SK-N-MC (cell line): ENCODE data around the gene PLXNC1.

ENCODE experiments used
- DNase-seq: peaks from one replicate; pipeline ENCODE4 v3.0.0-alpha.2; 2011; ENCODE audit warnings: low read depth, low spot score
- H3K27ac ChIP-seq: fragments of 200-600 bp; sonication (generic); 2 replicates; pipeline ENCODE4 v1.5.1; 2016; ENCODE audit warnings: mixed run types
- H3K36me3 ChIP-seq: fragments of 200-600 bp; sonication (generic); 2 replicates; pipeline ENCODE4 v1.6.1; 2017; ENCODE audit warnings: antibody characterized with exemption, low read length, mixed read lengths; ENCODE audit not compliant: insufficient read depth
- H3K4me3 ChIP-seq: fragments of 200-600 bp; sonication (generic); 2 replicates; pipeline ENCODE4 v1.5.1; 2016
- H3K9ac ChIP-seq: fragments of 200-600 bp; sonication (generic); 2 replicates; pipeline ENCODE4 v1.8.0; 2017; ENCODE audit warnings: mixed run types, mixed read lengths; ENCODE audit not compliant: insufficient read length
- H3K9me3 ChIP-seq: fragments of 200-600 bp; sonication (generic); 2 replicates; pipeline ENCODE4 v1.6.1; 2017; ENCODE audit warnings: low read depth, mild to moderate bottlenecking, antibody characterized with exemption, low read length, moderate library complexity, mixed read lengths
- EZH2 ChIP-seq: fragments of 200-600 bp; sonication (generic); IDR thresholded peaks from one replicate; pipeline ENCODE4 v1.6.1; 2017; ENCODE audit warnings: antibody characterized with exemption
- FOXP2 ChIP-seq: optimal IDR thresholded peaks from 2 replicates; pipeline ENCODE3; 2011; ENCODE audit warnings: mild to moderate bottlenecking, moderate library complexity; ENCODE audit not compliant: insufficient read depth; ENCODE audit errors: extremely low read length, control extremely low read depth
- POLR2AphosphoS5 ChIP-seq: IDR thresholded peaks from 2 replicates; pipeline ENCODE4 v1.6.1; 2012; ENCODE audit warnings: mild to moderate bottlenecking, low read depth, low read length, borderline replicate concordance

The PLXNC1 gene

DNA sequence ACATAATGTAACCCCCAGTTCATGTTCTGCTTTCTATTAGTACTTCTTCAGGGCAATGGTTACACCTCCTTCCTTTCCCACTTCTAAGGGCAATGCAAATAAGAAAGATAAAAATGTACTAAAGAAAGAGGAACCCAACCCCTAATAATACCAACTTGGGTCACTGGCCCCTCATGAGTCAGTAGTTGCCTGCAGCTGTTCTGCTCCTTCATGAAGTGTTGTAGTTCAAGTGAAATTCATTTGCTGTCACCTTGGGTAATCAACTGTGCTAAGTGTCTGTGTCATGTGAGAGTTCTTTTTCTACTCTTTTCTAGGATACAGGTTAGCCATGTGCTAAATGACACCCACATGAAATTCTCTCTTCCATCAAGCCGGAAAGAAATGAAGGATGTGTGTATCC is 91.8 kb downstream of the PLXNC1 start:
- Histone ChIP-seq H3K9me3 (no peaks in the 10 kb centered on the region), H3K4me3 (no peak overlapping the region), H3K36me3 (no peaks in the 10 kb centered on the region), H3K9ac (no peak overlapping the region), H3K27ac (no peak overlapping the region)
- no peak for TF ChIP-seq FOXP2
- no peak for DNase-seq

GRCh38 chr12:94242901-94243300 is 94.5 kb downstream of the PLXNC1 start:
- Histone ChIP-seq H3K27ac (no peak overlapping the region), H3K36me3 (no peaks in the 10 kb centered on the region), H3K4me3 (no peak overlapping the region), H3K9ac (no peak overlapping the region), H3K9me3 (no peaks in the 10 kb centered on the region)
- no peak for TF ChIP-seq EZH2
- TF ChIP-seq POLR2AphosphoS5: no peak
- TF ChIP-seq FOXP2: no peak
- no peak for DNase-seq

GRCh38 chr12:94244165-94245133 is 96.1 kb downstream of the PLXNC1 start:
- Histone ChIP-seq H3K27ac (no peak overlapping the region), H3K9ac (no peak overlapping the region), H3K4me3 (no peak overlapping the region), H3K9me3 (no peaks in the 10 kb centered on the region), H3K36me3 (no peaks in the 10 kb centered on the region)
- DNase-seq: no peak
- TF ChIP-seq FOXP2 (no peak), EZH2 (no peak), POLR2AphosphoS5 (no peak)

DNA sequence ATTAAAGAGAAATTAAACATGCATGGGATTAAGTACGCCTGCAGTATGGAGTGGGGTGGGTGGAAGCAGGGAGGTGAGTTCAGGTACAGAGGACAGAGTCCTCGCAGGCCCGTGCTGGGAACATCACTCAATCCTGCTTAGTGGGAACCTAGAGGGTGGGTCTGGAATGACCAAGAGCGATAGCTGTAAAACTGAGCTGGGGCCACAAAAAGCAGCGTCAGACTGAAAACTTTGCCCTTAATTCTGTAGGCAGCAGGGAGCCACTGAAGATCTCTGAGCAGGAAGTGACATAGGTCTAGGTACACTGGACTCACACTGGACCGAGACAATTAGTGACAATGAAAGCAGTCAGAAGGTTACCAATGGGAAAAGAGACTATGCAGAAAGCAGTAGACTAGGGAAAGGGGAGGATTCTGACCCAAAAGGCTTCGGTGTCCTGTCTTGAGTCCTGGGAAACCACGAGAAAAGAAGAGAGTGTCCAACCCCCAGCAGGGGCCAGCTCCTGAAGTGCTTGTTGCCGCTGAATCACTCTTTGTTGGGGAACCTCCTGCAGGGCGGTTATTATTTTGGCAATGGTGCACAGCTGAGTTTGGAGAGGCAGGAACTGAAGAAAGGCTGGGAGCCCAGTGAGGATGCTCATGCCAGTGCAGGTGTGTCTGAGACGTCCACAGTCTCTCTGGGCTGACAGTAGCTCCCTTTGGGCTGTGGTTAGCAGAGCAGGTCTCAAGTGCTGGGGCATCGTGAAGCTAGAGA is 97.4 kb downstream of the PLXNC1 start:
- H3K36me3 ChIP-seq: no peaks in the 10 kb centered on the region
- H3K4me3 ChIP-seq: no peak overlapping the region
- no peak for TF ChIP-seq EZH2
- no peak for TF ChIP-seq POLR2AphosphoS5
- no peak for TF ChIP-seq FOXP2
- no peaks in the 10 kb centered on the region for H3K9me3 ChIP-seq
- no peak overlapping the region for H3K9ac ChIP-seq
- H3K27ac ChIP-seq: no peak overlapping the region
- no peak for DNase-seq

DNA sequence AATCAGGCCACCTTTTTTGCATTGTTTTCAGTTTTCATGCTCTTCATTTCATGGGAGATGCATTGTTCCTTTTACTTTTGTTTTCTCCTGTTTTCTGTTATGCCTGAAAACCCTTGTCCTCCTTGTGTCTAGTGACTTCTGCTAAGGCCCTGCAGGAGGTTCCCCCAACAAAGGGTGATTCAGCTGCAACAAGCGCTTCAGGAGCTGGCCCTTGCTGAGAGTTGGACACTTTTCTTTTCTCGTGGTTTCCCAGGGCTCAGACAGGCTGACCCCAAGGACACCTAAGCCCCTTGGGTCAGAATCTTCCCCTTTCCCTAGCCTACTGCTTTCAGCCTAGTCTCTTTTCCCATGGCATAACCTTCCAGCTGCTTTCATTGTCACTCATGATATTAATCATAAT is 98.9 kb downstream of the PLXNC1 start:
- Histone ChIP-seq H3K9ac (no peak overlapping the region), H3K27ac (no peak overlapping the region), H3K4me3 (no peak overlapping the region)

GRCh38 chr12:94248582-94248981 is 100.2 kb downstream of the PLXNC1 start:
- Histone ChIP-seq H3K9ac (no peak overlapping the region), H3K36me3 (no peaks in the 10 kb centered on the region), H3K27ac (no peak overlapping the region), H3K9me3 (no peaks in the 10 kb centered on the region), H3K4me3 (no peak overlapping the region)
- no peak for TF ChIP-seq EZH2
- no peak for TF ChIP-seq FOXP2
- no peak for TF ChIP-seq POLR2AphosphoS5
- no peak for DNase-seq

More for the DNA sequence above, 98.9 kb downstream of the PLXNC1 start:
- H3K36me3 ChIP-seq: no peaks in the 10 kb centered on the region
- no peaks in the 10 kb centered on the region for H3K9me3 ChIP-seq
- TF ChIP-seq FOXP2 (no peak), EZH2 (no peak), POLR2AphosphoS5 (no peak)
- DNase-seq: no peak

- DNase-seq: no peak
- Histone ChIP-seq H3K9me3 (no peaks in the 10 kb centered on the region), H3K36me3 (no peaks in the 10 kb centered on the region), H3K27ac (no peak overlapping the region), H3K9ac (no peak overlapping the region), H3K4me3 (no peak overlapping the region)
- TF ChIP-seq FOXP2 (no peak), POLR2AphosphoS5 (no peak), EZH2 (no peak)
Measured at GRCh38 chr12:94250130-94250529, 101.8 kb downstream of the PLXNC1 start.

- Histone ChIP-seq H3K36me3 (no peaks in the 10 kb centered on the region), H3K9me3 (no peaks in the 10 kb centered on the region), H3K27ac (no peak overlapping the region), H3K4me3 (no peak overlapping the region), H3K9ac (no peak overlapping the region)
- no peak for DNase-seq
- TF ChIP-seq POLR2AphosphoS5 (no peak), FOXP2 (no peak), EZH2 (no peak)
Measured at GRCh38 chr12:94254270-94254669, 105.9 kb downstream of the PLXNC1 start.
